ENCODE data around the gene CSF3. TPM values are rescaled to one million over a fixed set of nuclear protein-coding genes. Genes with fewer than 3 reads are reported as not detected.

Gene CSF3
- polyA plus RNA-seq, 1 donor from 2014 or later, result not detected

- Histone ChIP-seq H2AFZ (ENCODE audit: low read depth, low read length) (no peak overlapping the region), H3K27me3 (ENCODE audit: insufficient read depth, low read depth, low read length) (no peaks in the 10 kb centered on the region), H3K9me3 (ENCODE audit: low read length) (no peaks in the 10 kb centered on the region), H3K36me3 (ENCODE audit: insufficient read depth, low read length) (no peaks in the 10 kb centered on the region), H3K79me2 (replicated peaks; ENCODE audit: insufficient read depth, low read length) (no peaks in the 10 kb centered on the region), H4K20me1 (ENCODE audit: insufficient read depth) (no peaks in the 10 kb centered on the region), H3K4me2 (ENCODE audit: low read length) (no peak overlapping the region), H3K9ac (ENCODE audit: low read length) (no peak overlapping the region), H3F3A (ENCODE audit: insufficient read depth, low read length, poor library complexity, severe bottlenecking) (no peaks in the 10 kb centered on the region), H3K27ac (ENCODE audit: low read length) (no peak overlapping the region), H3K9me2 (ENCODE audit: insufficient read depth, low read length) (no peaks in the 10 kb centered on the region), H3K4me3 (ENCODE audit: low read length) (no peak overlapping the region)
- TF ChIP-seq RAD21 (conservative IDR thresholded peaks at IDR 0.05) (no peak), MXI1 (conservative IDR thresholded peaks at IDR 0.05; ENCODE audit: poor library complexity, severe bottlenecking) (no peak), TAF1 (IDR thresholded peaks at IDR 0.05; ENCODE audit: low read depth) (no peak), POLR2AphosphoS5 (IDR thresholded peaks at IDR 0.05) (no peak), EZH2 (IDR thresholded peaks at IDR 0.05; ENCODE audit: borderline replicate concordance, insufficient read depth, low read length, poor library complexity, severe bottlenecking) (no peak), SMC3 (conservative IDR thresholded peaks at IDR 0.05; ENCODE audit: poor library complexity) (no peak)
These were observed 46.5 kb upstream of the CSF3 start for GRCh38 chr17:39968761-39969160.

- Histone ChIP-seq H4K20me1 (ENCODE audit: insufficient read depth) (no peaks in the 10 kb centered on the region), H3K9me2 (ENCODE audit: insufficient read depth, low read length) (no peaks in the 10 kb centered on the region), H3K36me3 (ENCODE audit: insufficient read depth, low read length) (no peaks in the 10 kb centered on the region), H3K27ac (ENCODE audit: low read length) (no peak overlapping the region), H3K27me3 (ENCODE audit: insufficient read depth, low read depth, low read length) (no peaks in the 10 kb centered on the region), H3K4me3 (ENCODE audit: low read length) (no peak overlapping the region), H3K79me2 (replicated peaks; ENCODE audit: insufficient read depth, low read length) (no peaks in the 10 kb centered on the region), H2AFZ (ENCODE audit: low read depth, low read length) (no peak overlapping the region), H3K9ac (ENCODE audit: low read length) (no peak overlapping the region), H3K4me2 (ENCODE audit: low read length) (no peak overlapping the region), H3K9me3 (ENCODE audit: low read length) (no peaks in the 10 kb centered on the region), H3F3A (ENCODE audit: insufficient read depth, low read length, poor library complexity, severe bottlenecking) (no peaks in the 10 kb centered on the region)
- TF ChIP-seq POLR2AphosphoS5 (IDR thresholded peaks at IDR 0.05) (no peak), EP300 (conservative IDR thresholded peaks at IDR 0.05; ENCODE audit: poor library complexity, severe bottlenecking) (no peak), MXI1 (conservative IDR thresholded peaks at IDR 0.05; ENCODE audit: poor library complexity, severe bottlenecking) (no peak)
These were observed 45.9 kb upstream of the CSF3 start for GRCh38 chr17:39969375-39969774.

- Histone ChIP-seq H4K20me1 (ENCODE audit: insufficient read depth) (no peaks in the 10 kb centered on the region), H3K9me3 (ENCODE audit: low read length) (no peaks in the 10 kb centered on the region), H3F3A (ENCODE audit: insufficient read depth, low read length, poor library complexity, severe bottlenecking) (no peaks in the 10 kb centered on the region), H3K27me3 (ENCODE audit: insufficient read depth, low read depth, low read length) (no peaks in the 10 kb centered on the region), H2AFZ (ENCODE audit: low read depth, low read length) (no peak overlapping the region), H3K9me2 (ENCODE audit: insufficient read depth, low read length) (no peaks in the 10 kb centered on the region), H3K36me3 (ENCODE audit: insufficient read depth, low read length) (no peaks in the 10 kb centered on the region), H3K9ac (ENCODE audit: low read length) (no peak overlapping the region), H3K4me3 (ENCODE audit: low read length) (no peak overlapping the region), H3K27ac (ENCODE audit: low read length) (no peak overlapping the region), H3K79me2 (replicated peaks; ENCODE audit: insufficient read depth, low read length) (no peaks in the 10 kb centered on the region), H3K4me2 (ENCODE audit: low read length) (no peak overlapping the region)
- TF ChIP-seq, protein P1, sequence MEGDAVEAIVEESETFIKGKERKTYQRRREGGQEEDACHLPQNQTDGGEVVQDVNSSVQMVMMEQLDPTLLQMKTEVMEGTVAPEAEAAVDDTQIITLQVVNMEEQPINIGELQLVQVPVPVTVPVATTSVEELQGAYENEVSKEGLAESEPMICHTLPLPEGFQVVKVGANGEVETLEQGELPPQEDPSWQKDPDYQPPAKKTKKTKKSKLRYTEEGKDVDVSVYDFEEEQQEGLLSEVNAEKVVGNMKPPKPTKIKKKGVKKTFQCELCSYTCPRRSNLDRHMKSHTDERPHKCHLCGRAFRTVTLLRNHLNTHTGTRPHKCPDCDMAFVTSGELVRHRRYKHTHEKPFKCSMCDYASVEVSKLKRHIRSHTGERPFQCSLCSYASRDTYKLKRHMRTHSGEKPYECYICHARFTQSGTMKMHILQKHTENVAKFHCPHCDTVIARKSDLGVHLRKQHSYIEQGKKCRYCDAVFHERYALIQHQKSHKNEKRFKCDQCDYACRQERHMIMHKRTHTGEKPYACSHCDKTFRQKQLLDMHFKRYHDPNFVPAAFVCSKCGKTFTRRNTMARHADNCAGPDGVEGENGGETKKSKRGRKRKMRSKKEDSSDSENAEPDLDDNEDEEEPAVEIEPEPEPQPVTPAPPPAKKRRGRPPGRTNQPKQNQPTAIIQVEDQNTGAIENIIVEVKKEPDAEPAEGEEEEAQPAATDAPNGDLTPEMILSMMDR (IDR thresholded peaks at IDR 0.05; ENCODE audit: poor library complexity, severe bottlenecking), result no peak
- no peak for TF ChIP-seq SMC3 (conservative IDR thresholded peaks at IDR 0.05; ENCODE audit: poor library complexity)
- TF ChIP-seq RAD21 (conservative IDR thresholded peaks at IDR 0.05), result no peak
- TF ChIP-seq POLR2AphosphoS5 (IDR thresholded peaks at IDR 0.05), result no peak
- no peak for TF ChIP-seq TAF1 (IDR thresholded peaks at IDR 0.05; ENCODE audit: low read depth)
- no peak for TF ChIP-seq MXI1 (conservative IDR thresholded peaks at IDR 0.05; ENCODE audit: poor library complexity, severe bottlenecking)
These were observed 45.0 kb upstream of the CSF3 start for GRCh38 chr17:39970157-39970692.

Data from neural cell (in vitro differentiated cells).